ENCODE results near the gene ITPRIP. TPM values are rescaled to one million over a fixed set of nuclear protein-coding genes. Genes with fewer than 3 reads are reported as not detected.

The ITPRIP gene
- total and polyA plus RNA-seq, 4 donors = 4.3 to 51.4 (median 18.9) TPM

DNA sequence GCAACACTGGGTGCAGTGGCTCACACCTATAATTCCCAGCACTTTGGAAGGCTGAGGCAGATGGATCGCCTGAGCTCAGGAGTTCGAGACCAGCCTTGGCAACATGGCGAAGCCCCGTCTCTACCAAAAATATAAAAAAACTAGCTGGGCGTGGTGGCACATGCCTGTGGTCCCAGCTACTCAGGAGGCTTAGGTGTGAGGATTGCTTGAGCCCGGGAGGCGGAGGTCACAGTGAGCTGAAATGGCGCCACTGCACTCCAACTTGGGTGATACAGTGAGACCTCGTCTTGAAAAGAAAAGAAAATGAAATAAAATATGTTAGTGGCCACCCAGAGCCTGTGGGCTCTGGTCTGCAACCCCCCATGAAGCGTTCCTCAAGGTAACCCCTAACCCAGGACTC is 13.3 kb downstream of the ITPRIP start:
- 90 to 93% methylated on average over 10 of the region's 10 CpGs for WGBS, 2 donors
- Histone ChIP-seq H3K4me3 (ENCODE audit: low read length in 2 of 2) (no peak overlapping the region), H3K36me3 (ENCODE audit: control insufficient read depth in 1 of 2, insufficient read depth in 2 of 2, low read length in 1 of 2) (no peaks in the 10 kb centered on the region), H3K27ac (ENCODE audit: low read depth in 1 of 2, low read length in 2 of 2) (no peak overlapping the region), H3K4me1 (ENCODE audit: control insufficient read depth in 1 of 2, insufficient read depth in 2 of 2, low read length in 2 of 2) (peaks cover 0 to 6% of the 10 kb centered on the region in 2 donors), H3K9me3 (ENCODE audit: control insufficient read depth, low read length) (no peaks in the 10 kb centered on the region), H3K27me3 (ENCODE audit: control insufficient read depth in 1 of 2, insufficient read depth in 2 of 2, low read length in 1 of 2) (no peaks in the 10 kb centered on the region)
- intact Hi-C loops (cut with DNase I) = no loop called here
- DNase-seq (peak in 1 of 2 donors; percentile 43), ATAC-seq (ENCODE audit: low FRiP score) (no peak)

DNA sequence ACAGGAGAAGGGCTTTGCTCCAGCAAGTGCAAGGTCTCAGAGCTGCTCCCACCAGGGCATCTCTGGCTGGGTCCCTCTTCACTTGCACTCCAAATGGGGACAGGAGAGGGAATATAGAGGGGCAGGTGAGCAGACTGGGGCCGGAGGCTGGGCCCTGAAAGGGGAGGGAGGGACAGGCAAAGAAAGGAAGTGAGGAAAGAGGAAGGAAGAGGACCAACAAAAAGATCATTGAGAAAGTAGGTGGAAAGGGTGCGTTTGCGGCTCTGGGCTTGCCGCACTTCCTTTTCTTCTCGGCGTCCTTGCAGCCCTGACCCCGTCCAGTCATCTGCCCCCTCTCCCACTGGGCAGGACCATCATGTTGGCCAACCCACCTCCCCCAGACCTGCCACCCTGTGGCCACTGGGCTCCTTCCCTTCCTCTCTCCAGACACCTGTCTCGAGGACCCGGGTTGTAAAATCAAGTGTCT is 14.0 kb downstream of the ITPRIP start:
- intact Hi-C loops (cut with DNase I) = no loop called here

DNA sequence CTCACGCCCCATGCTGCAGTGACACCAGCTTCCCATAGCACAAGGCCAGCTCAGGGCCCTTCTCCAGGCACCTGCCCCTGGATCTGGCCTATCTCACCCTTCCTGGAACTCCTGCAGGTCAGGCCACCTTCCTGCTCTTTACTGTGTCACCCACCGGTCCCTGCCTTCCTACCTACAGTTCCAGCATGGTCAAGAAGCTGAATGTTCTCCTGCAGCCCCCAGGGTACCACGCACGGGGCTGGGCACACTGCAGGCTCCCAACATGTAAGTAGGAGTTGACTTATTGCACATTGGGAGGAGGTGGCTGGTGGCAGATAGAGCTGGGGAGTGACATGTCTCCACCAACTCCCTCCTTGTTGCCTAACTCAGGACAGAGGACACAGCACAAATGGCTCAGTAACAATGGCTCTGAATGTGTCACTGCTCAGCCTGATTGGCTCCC is 14.5 kb downstream of the ITPRIP start:
- WGBS, 2 donors = 93 to 96% methylated on average over 4 of the region's 4 CpGs
- Histone ChIP-seq H3K36me3 (ENCODE audit: control insufficient read depth in 1 of 2, insufficient read depth in 2 of 2, low read length in 1 of 2) (no peaks in the 10 kb centered on the region), H3K27me3 (ENCODE audit: control insufficient read depth in 1 of 2, insufficient read depth in 2 of 2, low read length in 1 of 2) (no peaks in the 10 kb centered on the region), H3K9me3 (ENCODE audit: control insufficient read depth, low read length) (no peaks in the 10 kb centered on the region), H3K4me3 (ENCODE audit: low read length in 2 of 2) (no peak overlapping the region), H3K27ac (ENCODE audit: low read depth in 1 of 2, low read length in 2 of 2) (no peak overlapping the region), H3K4me1 (ENCODE audit: control insufficient read depth in 1 of 2, insufficient read depth in 2 of 2, low read length in 2 of 2) (peaks cover 0 to 6% of the 10 kb centered on the region in 2 donors)
- ATAC-seq (ENCODE audit: low FRiP score) (no peak), DNase-seq (no peak)
- intact Hi-C loops (cut with DNase I) = no loop called here

More for the DNA sequence above, 14.0 kb downstream of the ITPRIP start:
- Histone ChIP-seq H3K4me3 (ENCODE audit: low read length in 2 of 2) (no peak overlapping the region), H3K4me1 (ENCODE audit: control insufficient read depth in 1 of 2, insufficient read depth in 2 of 2, low read length in 2 of 2) (peaks cover 0 to 6% of the 10 kb centered on the region in 2 donors), H3K9me3 (ENCODE audit: control insufficient read depth, low read length) (no peaks in the 10 kb centered on the region), H3K27ac (ENCODE audit: low read depth in 1 of 2, low read length in 2 of 2) (no peak overlapping the region), H3K27me3 (ENCODE audit: control insufficient read depth in 1 of 2, insufficient read depth in 2 of 2, low read length in 1 of 2) (no peaks in the 10 kb centered on the region), H3K36me3 (ENCODE audit: control insufficient read depth in 1 of 2, insufficient read depth in 2 of 2, low read length in 1 of 2) (no peaks in the 10 kb centered on the region)
- no peak for ATAC-seq (ENCODE audit: low FRiP score)
- peak in 1 of 2 donors; percentile 74 for DNase-seq
- WGBS, 2 donors = 93 to 94% methylated on average over 9 of the region's 9 CpGs

DNA sequence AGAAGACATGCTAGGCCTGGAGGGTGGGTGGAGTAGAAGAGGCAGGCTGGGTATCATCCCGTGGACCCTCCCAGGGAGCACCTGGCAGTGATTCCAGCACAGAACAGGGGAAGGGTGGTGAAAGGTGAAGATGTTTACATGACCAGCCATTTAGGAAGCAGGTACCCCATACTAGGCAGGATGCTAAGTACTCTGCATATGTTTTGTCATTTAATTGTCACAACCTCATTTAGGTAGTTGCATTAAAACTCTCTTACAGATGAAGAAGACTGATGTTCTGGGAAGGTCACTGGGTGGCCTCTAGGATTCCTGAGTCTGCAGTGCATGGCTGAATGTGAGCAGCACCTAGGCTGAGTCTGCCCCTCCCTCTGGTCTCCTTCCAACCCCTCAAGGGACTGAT is 15.2 kb downstream of the ITPRIP start:
- H3K36me3 ChIP-seq (ENCODE audit: control insufficient read depth in 1 of 2, insufficient read depth in 2 of 2, low read length in 1 of 2) = no peaks in the 10 kb centered on the region
- H3K27me3 ChIP-seq (ENCODE audit: control insufficient read depth in 1 of 2, insufficient read depth in 2 of 2, low read length in 1 of 2) = no peaks in the 10 kb centered on the region
- H3K4me3 ChIP-seq (ENCODE audit: low read length in 2 of 2) = no peak overlapping the region
- intact Hi-C loops (cut with DNase I) = no loop called here
- WGBS, 2 donors = 89 to 95% methylated on average over 1 of the region's 1 CpG
- H3K27ac ChIP-seq (ENCODE audit: low read depth in 1 of 2, low read length in 2 of 2) = no peak overlapping the region
- H3K4me1 ChIP-seq (ENCODE audit: control insufficient read depth in 1 of 2, insufficient read depth in 2 of 2, low read length in 2 of 2) = peaks cover 0 to 6% of the 10 kb centered on the region in 2 donors
- ATAC-seq (ENCODE audit: low FRiP score) (no peak), DNase-seq (no peak)
- H3K9me3 ChIP-seq (ENCODE audit: control insufficient read depth, low read length) = no peaks in the 10 kb centered on the region

DNA sequence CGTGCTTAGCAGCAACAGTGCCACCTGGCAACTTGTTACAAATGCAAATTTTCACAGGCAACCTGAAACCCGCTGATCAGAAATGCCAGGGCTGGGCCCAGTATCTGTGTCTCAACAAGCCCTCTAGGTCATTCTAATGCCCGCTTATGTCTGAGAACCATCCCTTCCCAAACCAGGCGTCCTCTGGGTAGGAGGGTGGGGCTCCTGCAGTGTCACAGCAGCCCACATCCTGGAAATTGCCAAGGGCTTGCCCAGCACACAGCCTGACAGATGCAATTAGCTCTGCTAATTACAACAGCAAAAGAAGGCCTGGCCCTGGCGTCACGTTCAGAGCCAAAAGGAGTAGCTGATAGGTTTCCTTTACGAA is 15.9 kb downstream of the ITPRIP start:
- Histone ChIP-seq H3K36me3 (ENCODE audit: control insufficient read depth in 1 of 2, insufficient read depth in 2 of 2, low read length in 1 of 2) (no peaks in the 10 kb centered on the region), H3K27ac (ENCODE audit: low read depth in 1 of 2, low read length in 2 of 2) (no peak overlapping the region), H3K27me3 (ENCODE audit: control insufficient read depth in 1 of 2, insufficient read depth in 2 of 2, low read length in 1 of 2) (no peaks in the 10 kb centered on the region), H3K4me3 (ENCODE audit: low read length in 2 of 2) (no peak overlapping the region), H3K9me3 (ENCODE audit: control insufficient read depth, low read length) (no peaks in the 10 kb centered on the region), H3K4me1 (ENCODE audit: control insufficient read depth in 1 of 2, insufficient read depth in 2 of 2, low read length in 2 of 2) (no peaks in the 10 kb centered on the region)
- 70% methylated on average over 7 of the region's 7 CpGs for WGBS, 2 donors
- intact Hi-C loops (cut with DNase I) = no loop called here
- ATAC-seq (ENCODE audit: low FRiP score) (no peak), DNase-seq (peak in 1 of 2 donors; percentile 47)

DNA sequence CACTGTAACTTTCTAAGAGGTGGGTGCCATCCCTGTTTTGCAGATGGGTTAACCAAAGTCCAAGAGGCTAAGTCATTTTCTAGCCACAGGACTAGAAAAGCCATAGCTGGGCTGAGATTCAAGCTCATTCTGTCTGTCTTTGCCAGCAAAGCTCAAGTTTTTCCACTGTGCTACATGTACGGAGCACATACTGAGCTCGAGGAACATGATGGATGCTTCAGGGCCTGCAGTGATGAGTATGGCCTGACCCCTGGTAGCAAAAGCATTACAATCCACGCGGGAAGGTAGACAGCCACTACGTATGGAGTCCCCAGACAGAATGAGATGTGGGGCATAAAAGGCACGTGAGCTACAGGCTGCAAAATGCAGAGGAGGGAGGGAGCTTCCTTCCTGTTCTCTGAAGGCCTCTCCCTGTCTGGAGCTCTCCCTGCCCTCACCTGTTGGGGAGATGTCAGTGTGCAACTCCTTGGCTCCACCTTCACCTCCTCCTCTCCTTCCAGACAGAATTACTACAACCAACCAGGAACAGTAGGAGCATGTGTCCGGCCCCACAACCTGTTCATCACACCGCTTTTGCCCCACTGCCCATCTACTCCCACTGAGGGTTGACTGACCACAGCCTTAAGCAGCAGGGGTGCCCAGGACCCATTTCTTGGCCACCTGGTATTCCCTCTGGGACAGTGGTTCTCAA is 16.4 kb downstream of the ITPRIP start:
- H3K36me3 ChIP-seq (ENCODE audit: control insufficient read depth in 1 of 2, insufficient read depth in 2 of 2, low read length in 1 of 2) = no peaks in the 10 kb centered on the region
- WGBS, 2 donors = 42 to 43% methylated on average over 8 of the region's 8 CpGs
- H3K4me3 ChIP-seq (ENCODE audit: low read length in 2 of 2) = no peak overlapping the region
- H3K4me1 ChIP-seq (ENCODE audit: control insufficient read depth in 1 of 2, insufficient read depth in 2 of 2, low read length in 2 of 2) = no peaks in the 10 kb centered on the region
- no peaks in the 10 kb centered on the region for H3K9me3 ChIP-seq (ENCODE audit: control insufficient read depth, low read length)
- no peaks in the 10 kb centered on the region for H3K27me3 ChIP-seq (ENCODE audit: control insufficient read depth in 1 of 2, insufficient read depth in 2 of 2, low read length in 1 of 2)
- intact Hi-C loops (cut with DNase I) = no loop called here
- ATAC-seq (ENCODE audit: low FRiP score) (no peak), DNase-seq (no peak)
- H3K27ac ChIP-seq (ENCODE audit: low read depth in 1 of 2, low read length in 2 of 2) = no peak overlapping the region

DNA sequence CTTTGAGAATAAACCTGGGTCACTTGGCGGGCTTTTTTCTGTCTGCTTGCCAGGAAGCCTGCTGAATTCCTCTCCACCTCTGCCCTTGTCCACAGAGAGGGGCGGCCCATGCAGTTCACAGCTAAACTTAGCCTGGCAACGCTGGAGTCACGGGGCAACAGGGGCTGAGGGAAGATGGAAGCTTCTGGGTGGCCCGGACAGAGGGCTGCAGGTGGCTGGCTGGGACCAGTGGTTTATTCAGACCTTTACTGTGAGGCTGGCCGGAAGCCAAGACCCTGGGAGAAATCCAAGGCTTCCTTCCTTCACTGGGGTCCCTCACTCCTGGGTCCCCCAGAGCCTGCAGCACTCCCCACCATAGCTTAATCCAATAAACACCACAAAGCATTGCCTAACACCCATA is 17.0 kb downstream of the ITPRIP start:
- DNase-seq = no peak

DNA sequence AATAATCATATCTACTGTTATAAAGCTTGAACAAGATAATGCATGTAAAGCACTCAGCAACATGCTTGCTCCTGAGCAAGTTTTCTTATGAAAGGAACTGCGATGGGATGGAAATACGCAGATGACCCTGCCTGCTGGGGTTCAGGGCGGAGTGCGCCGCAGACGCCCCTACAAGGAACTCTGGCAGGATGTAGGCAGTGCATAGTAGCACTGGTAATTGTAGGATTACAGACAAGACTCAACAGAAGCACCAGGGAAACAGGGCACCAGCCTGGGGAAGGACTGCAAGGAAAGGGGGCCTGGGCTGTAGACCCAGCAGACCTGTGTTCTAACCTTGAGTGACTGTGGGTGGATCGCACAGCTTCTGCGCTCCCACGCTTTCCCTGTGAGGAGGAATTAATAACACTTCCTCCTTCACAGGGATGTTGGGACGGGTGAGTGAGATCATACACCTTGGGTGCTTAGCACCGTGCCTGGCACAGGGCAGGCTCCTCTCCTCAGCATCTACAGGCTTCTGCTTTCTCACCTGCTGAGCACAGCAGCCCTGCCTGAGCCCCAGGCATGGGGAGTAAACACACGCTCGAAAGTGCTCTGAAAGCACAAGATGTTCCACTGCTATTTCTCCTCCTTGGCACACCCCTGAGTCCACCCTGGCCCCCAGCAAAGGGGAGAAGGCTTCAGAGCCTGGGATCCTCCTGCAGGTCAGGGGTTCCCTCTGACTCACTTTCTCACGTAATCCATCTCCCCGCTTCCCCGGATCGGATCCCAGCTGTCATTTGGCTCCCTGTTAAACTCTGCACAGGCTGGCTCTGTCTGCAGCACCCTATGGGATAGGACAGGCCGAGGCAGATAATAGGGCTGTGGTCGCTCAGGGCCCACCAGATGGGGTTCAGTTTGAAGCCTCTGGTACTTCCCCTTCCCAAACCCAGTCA is 19.2 kb downstream of the ITPRIP start:
- Histone ChIP-seq H3K4me1 (ENCODE audit: control insufficient read depth in 1 of 2, insufficient read depth in 2 of 2, low read length in 2 of 2) (no peaks in the 10 kb centered on the region), H3K27me3 (ENCODE audit: control insufficient read depth in 1 of 2, insufficient read depth in 2 of 2, low read length in 1 of 2) (no peaks in the 10 kb centered on the region), H3K36me3 (ENCODE audit: control insufficient read depth in 1 of 2, insufficient read depth in 2 of 2, low read length in 1 of 2) (peaks cover 0 to 7% of the 10 kb centered on the region in 2 donors), H3K9me3 (ENCODE audit: control insufficient read depth, low read length) (no peaks in the 10 kb centered on the region), H3K27ac (ENCODE audit: low read depth in 1 of 2, low read length in 2 of 2) (peak overlapping the region in 1 of 2 donors; percentile 13), H3K4me3 (ENCODE audit: low read length in 2 of 2) (no peak overlapping the region)
- intact Hi-C loops (cut with DNase I) = no loop called here
- WGBS, 2 donors = 67 to 68% methylated on average over 19 of the region's 19 CpGs
- ATAC-seq (ENCODE audit: low FRiP score) (no peak), DNase-seq (peak in 1 of 2 donors; percentile 44)

More for the DNA sequence above, 17.0 kb downstream of the ITPRIP start:
- no peaks in the 10 kb centered on the region for H3K4me1 ChIP-seq (ENCODE audit: control insufficient read depth in 1 of 2, insufficient read depth in 2 of 2, low read length in 2 of 2)
- no peaks in the 10 kb centered on the region for H3K9me3 ChIP-seq (ENCODE audit: control insufficient read depth, low read length)
- H3K27me3 ChIP-seq (ENCODE audit: control insufficient read depth in 1 of 2, insufficient read depth in 2 of 2, low read length in 1 of 2) = no peaks in the 10 kb centered on the region
- ATAC-seq (ENCODE audit: low FRiP score) = no peak
- H3K36me3 ChIP-seq (ENCODE audit: control insufficient read depth in 1 of 2, insufficient read depth in 2 of 2, low read length in 1 of 2) = no peaks in the 10 kb centered on the region
- intact Hi-C loops (cut with DNase I) = no loop called here
- no peak overlapping the region for H3K27ac ChIP-seq (ENCODE audit: low read depth in 1 of 2, low read length in 2 of 2)
- 40 to 46% methylated on average over 6 of the region's 6 CpGs for WGBS, 2 donors
- no peak overlapping the region for H3K4me3 ChIP-seq (ENCODE audit: low read length in 2 of 2)
